Fibroblast of lung (primary cell): ENCODE results near the gene VAV2. TPM values are rescaled to one million over a fixed set of nuclear protein-coding genes. Genes with fewer than 3 reads are reported as not detected.

Experiments used
- DNase-seq, 2 donors: peaks; one replicate each; pipeline versions ENCODE4 v3.0.0 to v3.0.0-alpha.2; 2010; ENCODE audit warnings: low read depth in 2 of 2
- H2AFZ ChIP-seq: 2 replicates; pipeline ENCODE4 v1.5.1; 2012; ENCODE audit warnings: low read length, control low read depth, inconsistent platforms
- H3K27ac ChIP-seq: 2 replicates; pipeline ENCODE4 v1.5.1; 2011; ENCODE audit warnings: low read length, control low read depth; ENCODE audit not compliant: insufficient read depth
- H3K27me3 ChIP-seq: 2 replicates; pipeline ENCODE4 v1.5.1; 2011; ENCODE audit warnings: mild to moderate bottlenecking, low read length; ENCODE audit not compliant: control insufficient read depth, insufficient read depth
- H3K36me3 ChIP-seq: 2 replicates; pipeline ENCODE4 v1.5.1; 2011; ENCODE audit warnings: low read length; ENCODE audit not compliant: control insufficient read depth, insufficient read depth
- H3K4me1 ChIP-seq: 2 replicates; pipeline ENCODE4 v1.5.1; 2011; ENCODE audit warnings: low read length; ENCODE audit not compliant: control insufficient read depth, insufficient read depth; ENCODE audit errors: extremely low read depth
- H3K4me2 ChIP-seq: 2 replicates; pipeline ENCODE4 v1.5.1; 2011; ENCODE audit warnings: low read length, control low read depth; ENCODE audit not compliant: insufficient read depth; ENCODE audit errors: extremely low read depth
- H3K4me3 ChIP-seq, 4 experiments: fragments of 200-600 bp in 1 of 4; sonication (generic) in 1 of 4; replicated peaks in 1 of 4; 2 replicates each; pipeline ENCODE4 v1.5.1; 2011 to 2016; ENCODE audit warnings: low read length in 4 of 4, low read depth in 3 of 4, mild to moderate bottlenecking in 3 of 4, control low read depth in 2 of 4, inconsistent platforms in 1 of 4, mixed read lengths in 1 of 4; ENCODE audit not compliant: insufficient read depth in 1 of 4; ENCODE audit errors: control extremely low read depth in 1 of 4
- H3K79me2 ChIP-seq: 2 replicates; pipeline ENCODE4 v1.5.1; 2012; ENCODE audit warnings: mild to moderate bottlenecking, low read length, inconsistent platforms; ENCODE audit not compliant: control insufficient read depth, insufficient read depth
- H3K9ac ChIP-seq: 2 replicates; pipeline ENCODE4 v1.5.1; 2011; ENCODE audit warnings: mild to moderate bottlenecking, low read length, control low read depth; ENCODE audit not compliant: insufficient read depth
- H3K9me3 ChIP-seq: 2 replicates; pipeline ENCODE4 v1.5.1; 2012; ENCODE audit warnings: low read depth, low read length; ENCODE audit not compliant: control insufficient read depth, insufficient read depth
- H4K20me1 ChIP-seq: 2 replicates; pipeline ENCODE4 v1.5.1; 2011; ENCODE audit warnings: low read length; ENCODE audit not compliant: control insufficient read depth, insufficient read depth; ENCODE audit errors: extremely low read depth
- CTCF ChIP-seq, 2 donors: IDR thresholded peaks in 1 of 2; conservative IDR thresholded peaks in 1 of 2; 1 replicate in 1 of 2; 2 replicates in 1 of 2; pipeline ENCODE4 v1.5.1; 2011 to 2012; ENCODE audit warnings: low read length in 2 of 2, control low read depth in 1 of 2, inconsistent platforms in 1 of 2, low read depth in 1 of 2, mild to moderate bottlenecking in 1 of 2
- EZH2 ChIP-seq: IDR thresholded peaks from 2 replicates; pipeline ENCODE4 v1.5.1; 2012; ENCODE audit warnings: low read length, control low read depth, mild to moderate bottlenecking; ENCODE audit errors: missing control alignments
- polyA plus RNA-seq, 2 donors: library from polyadenylated mRNA; depleted of rRNA in 1 of 2; stranded (reverse) in 1 of 2; unstranded in 1 of 2; fragments of >200 nt; gene quantifications; 2 replicates each; pipeline ENCODE4 v1.2.1, GENCODE V29; 2011 to 2012; ENCODE audit warnings: missing spikeins in 1 of 2
- total RNA-seq: library from RNA; depleted of rRNA; stranded (reverse); fragments of >200 nt; gene quantifications from 2 replicates; pipeline ENCODE4 v1.2.1, GENCODE V29; 2014

Gene VAV2
- total and polyA plus RNA-seq, 2 donors (not counting 1 experiment from before 2014, with no cell fraction given): 13.7 to 17.7 TPM

- no peak for TF ChIP-seq EZH2
- TF ChIP-seq CTCF (conservative IDR thresholded peaks at IDR 0.05 in 1 of 2, IDR thresholded peaks at IDR 0.05 in 1 of 2; ENCODE audit: low read depth in 1 of 2, low read length in 2 of 2): no peak
- no peaks in the 10 kb centered on the region for H3K27me3 ChIP-seq
- H3K36me3 ChIP-seq: peaks cover 2% of the 10 kb centered on the region
- H3K4me1 ChIP-seq: no peaks in the 10 kb centered on the region
- H3K4me2 ChIP-seq: peak within 1 kb of the TSS; percentile 70
- peak within 1 kb of the TSS; percentile 83 for H2AFZ ChIP-seq
- no peaks in the 10 kb centered on the region for H4K20me1 ChIP-seq
- H3K79me2 ChIP-seq: no peaks in the 10 kb centered on the region
- H3K9ac ChIP-seq: peak within 1 kb of the TSS; percentile 55
- peak; percentile 99 to 100 for DNase-seq
- peak within 1 kb of the TSS; percentile 59 for H3K27ac ChIP-seq
- H3K4me3 ChIP-seq: peak within 1 kb of the TSS; percentile 70 to 77 (median 74)
- H3K9me3 ChIP-seq: no peaks in the 10 kb centered on the region
Observed at GRCh38 chr9:134024828-134025605, 32.9 kb upstream of the VAV2 start, which contains the start of gene BRD3OS. Gene BRD3OS (plus strand): TSS chr9:134025481. CDS start chr9:134026748, 1,267 bp downstream.

GRCh38 chr9:134024214-134024792, 32.2 kb upstream of the VAV2 start:
- Histone ChIP-seq H3K36me3 (peaks cover 2% of the 10 kb centered on the region), H2AFZ (no peak overlapping the region), H3K27ac (no peak overlapping the region), H3K9ac (no peak overlapping the region), H3K4me2 (peak overlapping the region; percentile 70), H3K4me3 (peak overlapping the region in 2 of 4 experiments; percentile 57 to 77), H3K9me3 (no peaks in the 10 kb centered on the region), H3K27me3 (no peaks in the 10 kb centered on the region), H4K20me1 (no peaks in the 10 kb centered on the region), H3K4me1 (no peaks in the 10 kb centered on the region), H3K79me2 (no peaks in the 10 kb centered on the region)
- no peak for DNase-seq
- no peak for TF ChIP-seq EZH2
- TF ChIP-seq CTCF (conservative IDR thresholded peaks at IDR 0.05 in 1 of 2, IDR thresholded peaks at IDR 0.05 in 1 of 2; ENCODE audit: low read depth in 1 of 2, low read length in 2 of 2): no peak

- Histone ChIP-seq H3K4me2 (no peak overlapping the region), H3K36me3 (no peaks in the 10 kb centered on the region), H3K4me1 (no peaks in the 10 kb centered on the region), H3K27me3 (no peaks in the 10 kb centered on the region), H3K9me3 (no peaks in the 10 kb centered on the region), H3K9ac (no peak overlapping the region), H4K20me1 (no peaks in the 10 kb centered on the region), H2AFZ (no peak overlapping the region), H3K4me3 (no peak overlapping the region), H3K79me2 (no peaks in the 10 kb centered on the region), H3K27ac (no peak overlapping the region)
- TF ChIP-seq CTCF (conservative IDR thresholded peaks at IDR 0.05 in 1 of 2, IDR thresholded peaks at IDR 0.05 in 1 of 2; ENCODE audit: low read depth in 1 of 2, low read length in 2 of 2) (no peak), EZH2 (no peak)
- no peak for DNase-seq
Observed at GRCh38 chr9:134014946-134015345, 22.8 kb upstream of the VAV2 start.
